OCI-LY1 (cell line): ENCODE results near the gene KIFC3.

Experiments
- EZH2 ChIP-seq: fragments of 200-600 bp; sonication (generic), shearing (Covaris generic); IDR thresholded peaks from 2 replicates; pipeline ENCODE4 v1.8.0; 2017; ENCODE audit warnings: borderline replicate concordance, mixed run types, mild to moderate bottlenecking, antibody characterized with exemption, low read length, moderate library complexity, mixed read lengths
- TF ChIP-seq, protein P1 (sequence below): fragments of 200-600 bp; sonication (generic), shearing (Covaris generic); IDR thresholded peaks from 2 replicates; pipeline ENCODE4 v1.5.1; 2017; ENCODE audit warnings: mild to moderate bottlenecking, antibody characterized with exemption, low read length, moderate library complexity, mixed read lengths

DNA sequence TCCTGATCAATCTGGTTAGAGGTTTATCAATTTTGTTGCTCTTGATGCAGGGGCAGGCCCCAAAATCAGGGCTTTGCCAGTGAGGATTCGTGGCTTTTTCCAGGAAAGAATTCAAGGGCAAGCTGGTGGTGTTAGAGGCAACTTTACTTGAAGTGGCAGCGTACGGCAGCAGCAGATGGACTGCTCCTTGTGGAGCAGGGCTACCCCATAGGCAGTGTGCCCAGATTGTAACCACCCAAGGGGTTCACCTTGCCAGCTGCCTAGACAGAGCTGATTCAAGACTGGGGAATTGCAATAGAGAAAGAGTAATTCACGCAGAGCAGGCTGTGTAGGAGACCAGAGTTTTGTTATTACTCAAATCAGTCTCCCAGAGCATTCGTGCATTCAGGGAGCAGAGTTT, 90.9 kb downstream of the KIFC3 start:
- TF ChIP-seq, protein P1, sequence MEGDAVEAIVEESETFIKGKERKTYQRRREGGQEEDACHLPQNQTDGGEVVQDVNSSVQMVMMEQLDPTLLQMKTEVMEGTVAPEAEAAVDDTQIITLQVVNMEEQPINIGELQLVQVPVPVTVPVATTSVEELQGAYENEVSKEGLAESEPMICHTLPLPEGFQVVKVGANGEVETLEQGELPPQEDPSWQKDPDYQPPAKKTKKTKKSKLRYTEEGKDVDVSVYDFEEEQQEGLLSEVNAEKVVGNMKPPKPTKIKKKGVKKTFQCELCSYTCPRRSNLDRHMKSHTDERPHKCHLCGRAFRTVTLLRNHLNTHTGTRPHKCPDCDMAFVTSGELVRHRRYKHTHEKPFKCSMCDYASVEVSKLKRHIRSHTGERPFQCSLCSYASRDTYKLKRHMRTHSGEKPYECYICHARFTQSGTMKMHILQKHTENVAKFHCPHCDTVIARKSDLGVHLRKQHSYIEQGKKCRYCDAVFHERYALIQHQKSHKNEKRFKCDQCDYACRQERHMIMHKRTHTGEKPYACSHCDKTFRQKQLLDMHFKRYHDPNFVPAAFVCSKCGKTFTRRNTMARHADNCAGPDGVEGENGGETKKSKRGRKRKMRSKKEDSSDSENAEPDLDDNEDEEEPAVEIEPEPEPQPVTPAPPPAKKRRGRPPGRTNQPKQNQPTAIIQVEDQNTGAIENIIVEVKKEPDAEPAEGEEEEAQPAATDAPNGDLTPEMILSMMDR, result no peak
- TF ChIP-seq EZH2, result no peak
